ENCODE data around the gene WDFY3. TPM values are rescaled to one million over a fixed set of nuclear protein-coding genes. Genes with fewer than 3 reads are reported as not detected.

WDFY3 gene
- total RNA-seq, 1 donor from 2014 or later = 0.04 TPM

- no peak for TF ChIP-seq CTCF (IDR thresholded peaks at IDR 0.05)
- POLR2A ChIA-PET = no interaction called here
- intact Hi-C loops (cut with micrococcal nuclease) = no loop called here
- no peak overlapping the region for H3K4me3 Mint-ChIP-seq
- ATAC-seq (ENCODE audit: low read depth) = no peak
- no peak overlapping the region for H3K27ac Mint-ChIP-seq
- H3K36me3 Mint-ChIP-seq (ENCODE audit: low read depth) = no peaks in the 10 kb centered on the region
- H3K27me3 Mint-ChIP-seq = no peaks in the 10 kb centered on the region
- no peak for DNase-seq
- no peaks in the 10 kb centered on the region for H3K9me3 Mint-ChIP-seq
- CTCF ChIA-PET = no interaction called here
- no peaks in the 10 kb centered on the region for H3K4me1 Mint-ChIP-seq
Measured at GRCh38 chr4:84631573-84631972, 334.9 kb downstream of the WDFY3 start.

GRCh38 chr4:84626673-84627072 lies 339.8 kb downstream of the WDFY3 start:
- CTCF ChIA-PET = no interaction called here
- Mint-ChIP-seq H3K4me3 (no peak overlapping the region), H3K9me3 (no peaks in the 10 kb centered on the region), H3K4me1 (peaks cover 8% of the 10 kb centered on the region), H3K27me3 (no peaks in the 10 kb centered on the region), H3K27ac (no peak overlapping the region), H3K36me3 (ENCODE audit: low read depth) (no peaks in the 10 kb centered on the region)
- TF ChIP-seq CTCF (IDR thresholded peaks at IDR 0.05) = no peak
- DNase-seq = no peak
- intact Hi-C loops (cut with micrococcal nuclease) = no loop called here
- ATAC-seq (ENCODE audit: low read depth) = no peak
- POLR2A ChIA-PET = no interaction called here

- ATAC-seq (ENCODE audit: low read depth) (no peak), DNase-seq (no peak)
- Mint-ChIP-seq H3K27me3 (no peaks in the 10 kb centered on the region), H3K27ac (no peak overlapping the region), H3K9me3 (no peaks in the 10 kb centered on the region), H3K4me3 (no peak overlapping the region), H3K36me3 (ENCODE audit: low read depth) (no peaks in the 10 kb centered on the region), H3K4me1 (peaks cover 8% of the 10 kb centered on the region)
- ChIA-PET POLR2A (no interaction called here), CTCF (no interaction called here)
- intact Hi-C loops (cut with micrococcal nuclease) = no loop called here
- TF ChIP-seq CTCF (IDR thresholded peaks at IDR 0.05) = no peak
Measured at GRCh38 chr4:84623661-84624060, 342.8 kb downstream of the WDFY3 start.

- TF ChIP-seq CTCF (IDR thresholded peaks at IDR 0.05) = no peak
- ATAC-seq (ENCODE audit: low read depth) (no peak), DNase-seq (no peak)
- H3K4me1 Mint-ChIP-seq = peaks cover 8% of the 10 kb centered on the region
- no peak overlapping the region for H3K27ac Mint-ChIP-seq
- H3K36me3 Mint-ChIP-seq (ENCODE audit: low read depth) = no peaks in the 10 kb centered on the region
- ChIA-PET CTCF (no interaction called here), POLR2A (no interaction called here)
- H3K9me3 Mint-ChIP-seq = no peaks in the 10 kb centered on the region
- intact Hi-C loops (cut with micrococcal nuclease) = no loop called here
- no peaks in the 10 kb centered on the region for H3K27me3 Mint-ChIP-seq
- no peak overlapping the region for H3K4me3 Mint-ChIP-seq
Measured at GRCh38 chr4:84622959-84623358, 343.5 kb downstream of the WDFY3 start.
